MM.1S (cell line): Measurements from ENCODE around the gene PCMTD2.

Source experiments
- CTCF ChIP-seq: fragments of 300-600 bp; sonication (generic); IDR thresholded peaks from 2 replicates; pipeline ENCODE4 v1.5.1; 2016; ENCODE audit warnings: antibody characterized with exemption, low read length, mixed read lengths
- EZH2 ChIP-seq: fragments of 300-600 bp; sonication (generic); optimal IDR thresholded peaks from 2 replicates; pipeline ENCODE3; 2017; ENCODE audit warnings: low read depth, mild to moderate bottlenecking, antibody characterized with exemption, low read length, mixed read lengths

- TF ChIP-seq CTCF (no peak), EZH2 (no peak)
Measured at GRCh38 chr20:64279826-64280459, 24.4 kb downstream of the PCMTD2 start.
